Fibroblast of skin of right biceps (primary cell): Measurements from ENCODE around the gene EFR3B.

Source experiments
- DNase-seq: peaks from one replicate; pipeline ENCODE4 v3.0.0-alpha.2; 2013

EFR3B gene

DNA sequence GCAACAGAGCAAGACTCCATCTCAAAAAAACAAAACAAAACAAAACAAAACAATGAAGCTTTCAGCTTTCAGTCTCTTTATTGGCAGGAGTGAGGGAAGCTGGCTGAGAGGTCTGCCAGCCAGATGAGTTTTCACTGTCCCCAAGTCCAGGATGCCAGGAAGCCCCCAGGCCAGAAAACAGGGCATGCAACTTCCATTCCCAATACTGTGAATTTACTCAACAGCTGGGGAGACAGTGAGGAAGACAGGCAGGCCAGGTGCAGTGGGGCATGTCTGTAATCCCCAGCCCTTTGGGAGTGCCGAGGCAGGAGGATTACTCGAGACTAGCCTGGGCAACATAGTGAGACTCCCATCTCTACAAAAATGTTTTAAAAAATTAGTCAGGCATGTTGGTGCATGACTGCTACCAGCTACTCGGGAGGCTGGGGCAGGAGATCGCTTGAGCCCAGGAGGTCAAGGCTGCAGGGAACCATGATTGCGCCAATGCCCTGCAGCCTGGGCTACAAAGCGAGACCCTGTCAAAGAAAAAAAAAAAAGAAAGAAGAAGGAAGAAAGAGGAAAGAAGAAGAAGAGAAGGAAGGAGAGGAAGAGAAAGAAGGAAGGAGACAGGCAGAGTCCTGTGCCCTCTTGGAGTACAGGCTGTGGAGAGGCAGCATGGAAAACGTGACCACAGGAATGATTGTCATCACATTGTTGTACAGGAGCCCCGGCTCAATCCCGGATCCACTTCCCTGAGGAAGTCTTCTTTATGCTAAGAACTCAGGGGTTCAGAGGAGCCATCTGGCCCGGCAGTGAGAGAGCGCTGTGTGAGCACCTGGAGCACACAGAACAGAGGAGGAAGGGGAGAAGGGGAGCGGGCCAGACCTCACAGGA is 155.7 kb downstream of the EFR3B start:
- DNase-seq, result peak; percentile 52

DNA sequence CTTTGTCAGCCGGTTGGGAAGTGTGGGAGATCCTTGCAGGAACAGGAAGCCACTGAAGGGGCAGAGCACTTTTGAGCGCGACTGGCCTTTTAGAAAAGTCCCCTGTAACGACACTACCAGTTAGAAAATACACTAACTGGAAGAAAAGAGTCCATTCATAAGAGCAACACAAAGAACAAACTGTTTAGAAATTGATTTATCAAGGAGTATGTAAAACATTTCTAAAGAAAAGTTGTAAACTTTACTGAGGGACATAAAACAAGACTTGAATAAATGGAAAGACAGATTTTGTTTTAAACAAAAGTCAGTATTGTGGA is 156.3 kb downstream of the EFR3B start:
- DNase-seq, result no peak

DNA sequence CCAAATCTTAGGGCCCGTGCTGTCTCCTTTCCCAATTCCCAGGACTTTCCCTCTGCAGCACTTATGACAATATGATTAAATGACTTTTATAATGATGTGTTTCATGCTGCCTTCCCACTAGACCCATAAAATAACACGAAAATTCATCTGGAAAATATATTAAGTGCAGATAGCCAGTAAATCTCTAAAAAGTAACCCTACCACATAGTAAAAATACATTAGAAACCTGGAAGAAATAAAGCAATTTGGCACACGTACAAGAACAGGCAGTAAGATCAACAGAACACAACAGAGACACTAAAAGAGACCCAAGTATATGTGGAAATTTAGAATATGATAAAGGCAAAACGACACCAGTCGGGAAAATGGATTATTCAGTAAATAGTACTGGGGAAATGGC is 156.7 kb downstream of the EFR3B start:
- no peak for DNase-seq

DNA sequence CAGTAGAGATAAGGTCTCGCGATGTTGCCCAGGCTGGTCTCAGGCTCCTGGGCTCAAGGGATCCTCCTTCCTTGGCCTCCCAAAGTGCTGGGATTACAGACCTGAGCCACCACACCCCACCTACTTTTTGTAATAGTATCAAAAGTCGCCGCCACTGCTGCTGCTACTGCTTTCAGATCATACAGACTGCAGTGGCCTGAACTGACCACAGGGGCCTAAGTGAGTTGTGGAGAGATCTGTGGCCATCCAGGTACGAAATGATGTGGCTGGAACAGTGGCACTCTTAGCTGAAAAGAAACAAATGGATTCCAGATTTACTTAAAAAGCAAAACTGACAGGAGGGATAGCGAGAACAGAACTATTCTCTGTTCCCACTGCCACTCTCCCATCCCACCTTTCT is 159.4 kb downstream of the EFR3B start:
- no peak for DNase-seq

DNA sequence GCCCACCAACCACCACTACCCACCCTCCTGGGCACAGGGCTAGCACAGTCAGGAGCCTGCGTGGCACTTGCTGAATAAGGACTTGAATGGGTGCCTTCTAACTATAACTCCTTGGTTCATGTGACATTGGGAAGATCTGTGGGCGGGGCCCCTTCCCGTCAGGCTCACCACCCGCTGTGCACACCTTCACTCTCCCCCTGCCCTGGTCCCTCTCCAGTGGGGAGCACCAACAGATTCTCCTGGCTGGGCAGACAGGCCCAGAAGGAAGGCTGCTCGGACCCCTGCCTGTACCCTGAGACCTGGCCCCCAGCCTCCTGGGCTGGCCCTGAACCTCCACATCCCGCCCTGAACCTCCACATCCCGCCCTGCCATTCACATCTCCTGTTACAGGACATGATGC is 159.9 kb downstream of the EFR3B start:
- DNase-seq, result no peak

DNA sequence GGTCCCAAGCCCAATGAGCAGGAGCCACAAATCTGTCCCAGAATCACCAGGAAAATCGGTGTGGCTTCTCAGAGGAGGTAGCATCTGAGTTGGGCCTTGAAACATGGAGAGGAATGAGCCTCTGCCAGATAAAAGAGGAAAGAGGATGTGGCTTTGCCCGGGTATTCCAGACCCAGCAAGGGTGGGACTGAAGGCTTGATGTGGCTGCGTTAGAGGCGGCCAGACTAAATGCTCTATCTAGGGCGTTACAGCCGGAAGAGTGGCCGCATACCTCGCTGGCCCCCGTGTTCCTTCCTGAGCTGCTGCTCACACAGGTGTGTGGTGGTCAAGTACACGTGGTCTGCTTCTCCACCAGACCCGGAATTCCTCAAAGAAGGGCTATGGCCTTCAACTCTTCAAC is 160.4 kb downstream of the EFR3B start:
- DNase-seq, result no peak

DNA sequence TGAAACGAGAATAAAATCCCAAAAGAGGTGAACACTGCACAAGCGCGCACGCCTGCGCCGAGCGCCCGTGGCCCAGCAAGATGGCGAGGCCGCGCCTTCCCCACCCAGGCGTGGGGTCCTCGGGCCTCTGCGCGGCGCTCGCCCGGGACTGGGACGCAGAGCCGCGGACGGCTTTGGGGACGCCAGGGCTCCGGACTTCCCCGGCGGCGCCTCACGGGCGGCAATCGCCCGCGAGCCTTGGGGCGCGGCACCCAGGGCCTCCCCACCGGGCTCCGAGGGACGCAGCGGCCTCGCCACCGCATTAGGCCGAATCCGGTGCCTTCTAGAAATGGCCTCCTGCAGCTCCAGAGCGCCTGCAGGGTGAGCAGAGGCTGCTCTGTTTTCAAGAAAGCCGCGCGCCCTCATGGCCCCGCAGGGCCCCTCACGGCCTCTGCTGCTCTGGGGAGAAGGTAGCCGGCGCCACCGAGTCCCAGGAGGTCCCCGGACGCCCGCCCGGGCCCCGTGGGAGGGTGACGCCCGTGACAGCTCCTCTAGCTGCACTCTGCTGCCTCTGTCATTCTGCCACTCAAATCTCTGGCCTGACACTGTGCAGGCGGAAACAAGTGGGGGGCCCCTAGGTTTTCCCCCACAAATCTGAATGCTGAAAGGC is 162.4 kb downstream of the EFR3B start:
- DNase-seq, result peak; percentile 24

DNA sequence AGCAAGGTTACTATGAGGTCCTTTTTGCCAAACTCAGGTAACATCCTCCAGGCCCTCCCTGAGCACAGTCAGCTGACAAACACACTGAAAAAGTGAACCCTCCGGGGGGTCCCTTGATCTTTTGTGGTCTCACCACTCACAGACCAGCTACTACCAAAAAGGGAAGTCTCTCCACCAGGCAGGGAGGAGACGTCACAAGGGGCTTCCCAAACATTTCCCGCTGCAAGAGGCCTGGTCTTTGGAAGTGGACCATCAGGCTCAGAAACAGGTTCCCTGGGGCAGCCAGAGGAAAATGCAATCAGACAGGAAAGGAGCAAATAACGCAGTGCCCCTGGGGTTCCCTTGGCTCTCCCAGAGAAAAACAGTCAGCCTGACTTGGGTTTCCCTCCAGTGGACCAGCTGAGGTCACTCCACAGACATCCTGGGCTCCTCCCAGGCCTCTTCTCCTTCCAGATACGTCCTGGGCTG is 165.2 kb downstream of the EFR3B start:
- no peak for DNase-seq
